ENCODE data around the gene FAM98B.

- TF ChIP-seq, protein P1, sequence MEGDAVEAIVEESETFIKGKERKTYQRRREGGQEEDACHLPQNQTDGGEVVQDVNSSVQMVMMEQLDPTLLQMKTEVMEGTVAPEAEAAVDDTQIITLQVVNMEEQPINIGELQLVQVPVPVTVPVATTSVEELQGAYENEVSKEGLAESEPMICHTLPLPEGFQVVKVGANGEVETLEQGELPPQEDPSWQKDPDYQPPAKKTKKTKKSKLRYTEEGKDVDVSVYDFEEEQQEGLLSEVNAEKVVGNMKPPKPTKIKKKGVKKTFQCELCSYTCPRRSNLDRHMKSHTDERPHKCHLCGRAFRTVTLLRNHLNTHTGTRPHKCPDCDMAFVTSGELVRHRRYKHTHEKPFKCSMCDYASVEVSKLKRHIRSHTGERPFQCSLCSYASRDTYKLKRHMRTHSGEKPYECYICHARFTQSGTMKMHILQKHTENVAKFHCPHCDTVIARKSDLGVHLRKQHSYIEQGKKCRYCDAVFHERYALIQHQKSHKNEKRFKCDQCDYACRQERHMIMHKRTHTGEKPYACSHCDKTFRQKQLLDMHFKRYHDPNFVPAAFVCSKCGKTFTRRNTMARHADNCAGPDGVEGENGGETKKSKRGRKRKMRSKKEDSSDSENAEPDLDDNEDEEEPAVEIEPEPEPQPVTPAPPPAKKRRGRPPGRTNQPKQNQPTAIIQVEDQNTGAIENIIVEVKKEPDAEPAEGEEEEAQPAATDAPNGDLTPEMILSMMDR (conservative IDR thresholded peaks at IDR 0.05; ENCODE audit: low read length), result no peak
- no peak for TF ChIP-seq EZH2phosphoT487 (IDR thresholded peaks at IDR 0.05; ENCODE audit: borderline replicate concordance)
Observed at GRCh38 chr15:38458646-38459045, 4.7 kb downstream of the FAM98B start.

Measured in Loucy (cell line).